ENCODE results near the gene SYT8.

GRCh38 chr11:1827931-1828330 lies 6.9 kb upstream of the SYT8 start:
- TF ChIP-seq CTCF (IDR thresholded peaks at IDR 0.05) (no peak), POLR2A (IDR thresholded peaks at IDR 0.05) (no peak), POLR2AphosphoS5 (IDR thresholded peaks at IDR 0.05) (no peak)

Measured in prostate gland (tissue), 2 donors.